K562 (cell line): ENCODE data around the gene BLZF1. TPM values are rescaled to one million over a fixed set of nuclear protein-coding genes. Genes with fewer than 3 reads are reported as not detected.

ENCODE experiments used
- CXXC5 ChIP-seq: fragments of 250-450 bp; sonication (Bioruptor Pico); IDR thresholded peaks from 2 replicates; pipeline ENCODE4 v1.8.0; 2022; ENCODE audit warnings: inconsistent platforms, mild to moderate bottlenecking, moderate library complexity
- E2F3 ChIP-seq: fragments of 250-450 bp; sonication (Bioruptor Pico); IDR thresholded peaks from 2 replicates; pipeline ENCODE4 v1.4.0; 2020; ENCODE audit warnings: mild to moderate bottlenecking
- TAF1 ChIP-seq: IDR thresholded peaks from 2 replicates; pipeline ENCODE4 v1.6.1; 2011; ENCODE audit warnings: mild to moderate bottlenecking, low read length, moderate library complexity; ENCODE audit not compliant: insufficient read depth, control insufficient read depth, severe bottlenecking; ENCODE audit errors: extremely low read depth
- TCF3 ChIP-seq: sonication (generic); formaldehyde crosslinking; IDR thresholded peaks from 2 replicates; pipeline ENCODE4 v1.4.0; 2020; ENCODE audit warnings: mild to moderate bottlenecking, missing genetic modification reagents
- ZNF318 ChIP-seq, 2 experiments: fragments of 450-650 bp; IDR thresholded peaks; 2 replicates each; pipeline ENCODE4 v1.6.1; 2016; ENCODE audit warnings: mild to moderate bottlenecking in 2 of 2, borderline replicate concordance in 1 of 2, low read depth in 1 of 2, moderate library complexity in 1 of 2
- polyA plus RNA-seq, 8 experiments: library from polyadenylated mRNA; depleted of rRNA in 4 of 8; stranded (reverse) in 5 of 8; unstranded in 3 of 8; fragments of >200 nt; fragmentation: Nextera tagmentation in 2 of 8; fragmentation: Illumina TruSeq in 1 of 8; extraction: Ambion mirVana in 2 of 8; extraction: Trizol in 1 of 8; gene quantifications; 2 replicates each; pipeline versions ENCODE4 v1.2.1 to v1.2.3, GENCODE V29; 2011 to 2014; ENCODE audit warnings: inconsistent platforms in 1 of 8, missing spikeins in 1 of 8
- total RNA-seq, 7 experiments: library from RNA; depleted of rRNA in 6 of 7; stranded (reverse); fragments of >200 nt in 6 of 7; fragmentation: Illumina TruSeq in 2 of 7; extraction: Trizol in 2 of 7; gene quantifications; 2 replicates each; pipeline versions ENCODE4 v1.2.1 to v1.2.3, GENCODE V29; 2011 to 2021; ENCODE audit warnings: low replicate concordance in 1 of 7

BLZF1 gene
- total and polyA plus RNA-seq, 9 of the 15 experiments (the other 6 are each of a cell fraction or from before 2014, with no cell fraction given), result 20.5 to 32.8 (median 25.3) TPM

- TF ChIP-seq ZNF318 (IDR thresholded peaks at IDR 0.05; ENCODE audit: borderline replicate concordance in 1 of 2, low read depth in 1 of 2) (no peak), TCF3 (CRISPR knock-in tag) (0 out of 2 replicates have a peak, but pooled peaks have one; percentile 40), CXXC5 (CRISPR knock-in tag) (no peak), TAF1 (no peak), E2F3 (CRISPR knock-in tag) (no peak)
Observed at GRCh38 chr1:169346036-169346589, 21.9 kb upstream of the BLZF1 start (continued).
